ENCODE measurements around the gene MLLT3.

- TF ChIP-seq, protein P1, sequence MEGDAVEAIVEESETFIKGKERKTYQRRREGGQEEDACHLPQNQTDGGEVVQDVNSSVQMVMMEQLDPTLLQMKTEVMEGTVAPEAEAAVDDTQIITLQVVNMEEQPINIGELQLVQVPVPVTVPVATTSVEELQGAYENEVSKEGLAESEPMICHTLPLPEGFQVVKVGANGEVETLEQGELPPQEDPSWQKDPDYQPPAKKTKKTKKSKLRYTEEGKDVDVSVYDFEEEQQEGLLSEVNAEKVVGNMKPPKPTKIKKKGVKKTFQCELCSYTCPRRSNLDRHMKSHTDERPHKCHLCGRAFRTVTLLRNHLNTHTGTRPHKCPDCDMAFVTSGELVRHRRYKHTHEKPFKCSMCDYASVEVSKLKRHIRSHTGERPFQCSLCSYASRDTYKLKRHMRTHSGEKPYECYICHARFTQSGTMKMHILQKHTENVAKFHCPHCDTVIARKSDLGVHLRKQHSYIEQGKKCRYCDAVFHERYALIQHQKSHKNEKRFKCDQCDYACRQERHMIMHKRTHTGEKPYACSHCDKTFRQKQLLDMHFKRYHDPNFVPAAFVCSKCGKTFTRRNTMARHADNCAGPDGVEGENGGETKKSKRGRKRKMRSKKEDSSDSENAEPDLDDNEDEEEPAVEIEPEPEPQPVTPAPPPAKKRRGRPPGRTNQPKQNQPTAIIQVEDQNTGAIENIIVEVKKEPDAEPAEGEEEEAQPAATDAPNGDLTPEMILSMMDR (IDR thresholded peaks at IDR 0.05): no peak
- no peak for TF ChIP-seq POLR2A (IDR thresholded peaks at IDR 0.05)
Measured at GRCh38 chr9:20319641-20320337, 302.5 kb downstream of the MLLT3 start.

Data from right lobe of liver (tissue), 4 donors.